22Rv1 (cell line): ENCODE results near the gene SLC34A3.

Source experiments
- H3K27ac ChIP-seq: fragments of 450-650 bp; 2 replicates; pipeline ENCODE4 v1.5.1; 2017
- ZFX ChIP-seq: fragments of 450-650 bp; IDR thresholded peaks from 2 replicates; pipeline ENCODE4 v1.6.1; 2017; ENCODE audit warnings: antibody characterized with exemption, borderline replicate concordance
- TF ChIP-seq, protein P1 (sequence below): fragments of 450-650 bp; IDR thresholded peaks from 2 replicates; pipeline ENCODE4 v1.5.1; 2017; ENCODE audit warnings: mild to moderate bottlenecking

The SLC34A3 gene

DNA sequence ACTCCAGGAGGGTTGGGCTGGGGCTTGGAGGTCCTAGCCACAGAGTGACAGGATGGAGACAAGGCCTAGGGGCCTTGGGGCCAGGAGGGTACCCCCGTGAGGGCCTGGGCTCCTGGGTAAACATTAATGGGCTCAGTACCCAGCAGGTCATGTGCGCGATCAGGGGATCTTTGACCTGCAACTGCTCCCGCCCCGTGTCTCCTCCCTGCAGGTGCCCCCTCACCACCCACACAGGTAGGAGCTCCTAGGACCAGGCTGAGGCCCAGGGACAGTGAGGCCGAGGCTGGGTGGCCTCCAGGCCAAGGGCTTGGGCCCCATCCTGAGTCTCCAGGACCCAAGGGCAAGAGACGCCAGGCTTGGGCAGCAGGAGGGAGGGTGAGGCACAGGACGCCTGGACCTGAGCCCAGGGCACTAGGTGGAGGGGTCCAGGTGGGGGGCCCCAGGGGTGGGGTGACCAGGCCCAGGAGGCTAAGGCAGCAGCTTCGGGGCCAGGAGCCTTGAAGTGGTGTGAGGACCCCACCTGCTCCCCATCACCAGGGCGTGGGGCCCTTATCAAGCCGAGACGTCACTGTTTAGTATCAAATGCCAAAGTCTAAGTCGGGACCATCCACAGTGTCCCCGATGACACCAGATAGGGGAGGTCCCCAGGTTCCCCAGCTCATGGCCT lies at the start of gene SLC34A3:
SLC34A3 (plus strand) TSS at position 197 of the 667 bp plus-strand sequence. CDS start 802 bp downstream, outside the sequence.
- TF ChIP-seq, protein P1, sequence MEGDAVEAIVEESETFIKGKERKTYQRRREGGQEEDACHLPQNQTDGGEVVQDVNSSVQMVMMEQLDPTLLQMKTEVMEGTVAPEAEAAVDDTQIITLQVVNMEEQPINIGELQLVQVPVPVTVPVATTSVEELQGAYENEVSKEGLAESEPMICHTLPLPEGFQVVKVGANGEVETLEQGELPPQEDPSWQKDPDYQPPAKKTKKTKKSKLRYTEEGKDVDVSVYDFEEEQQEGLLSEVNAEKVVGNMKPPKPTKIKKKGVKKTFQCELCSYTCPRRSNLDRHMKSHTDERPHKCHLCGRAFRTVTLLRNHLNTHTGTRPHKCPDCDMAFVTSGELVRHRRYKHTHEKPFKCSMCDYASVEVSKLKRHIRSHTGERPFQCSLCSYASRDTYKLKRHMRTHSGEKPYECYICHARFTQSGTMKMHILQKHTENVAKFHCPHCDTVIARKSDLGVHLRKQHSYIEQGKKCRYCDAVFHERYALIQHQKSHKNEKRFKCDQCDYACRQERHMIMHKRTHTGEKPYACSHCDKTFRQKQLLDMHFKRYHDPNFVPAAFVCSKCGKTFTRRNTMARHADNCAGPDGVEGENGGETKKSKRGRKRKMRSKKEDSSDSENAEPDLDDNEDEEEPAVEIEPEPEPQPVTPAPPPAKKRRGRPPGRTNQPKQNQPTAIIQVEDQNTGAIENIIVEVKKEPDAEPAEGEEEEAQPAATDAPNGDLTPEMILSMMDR = no peak
- H3K27ac ChIP-seq = no peak within 1 kb of the TSS

DNA sequence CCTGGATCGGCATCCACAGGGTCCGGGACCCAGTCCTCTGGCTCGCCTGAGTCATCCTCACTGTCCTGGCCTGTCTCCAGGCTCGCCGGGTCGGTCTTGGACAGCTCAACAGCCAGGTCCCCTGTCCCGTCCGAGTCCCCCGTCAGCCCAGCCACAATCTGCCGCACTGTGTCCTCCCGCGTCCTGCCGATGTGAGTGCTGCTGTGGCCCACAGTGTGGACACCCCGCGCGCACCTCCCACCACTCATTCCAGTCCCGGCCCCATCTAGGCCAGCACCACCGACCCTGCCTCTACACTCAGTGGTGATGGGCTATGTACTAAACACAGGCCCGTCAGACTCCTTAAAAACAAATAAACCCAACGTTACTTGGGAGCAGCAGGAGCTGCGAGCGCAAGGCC lies 49.0 kb upstream of the SLC34A3 start:
- H3K27ac ChIP-seq = no peak overlapping the region
- no peak for TF ChIP-seq ZFX
- TF ChIP-seq, protein P1 = no peak

DNA sequence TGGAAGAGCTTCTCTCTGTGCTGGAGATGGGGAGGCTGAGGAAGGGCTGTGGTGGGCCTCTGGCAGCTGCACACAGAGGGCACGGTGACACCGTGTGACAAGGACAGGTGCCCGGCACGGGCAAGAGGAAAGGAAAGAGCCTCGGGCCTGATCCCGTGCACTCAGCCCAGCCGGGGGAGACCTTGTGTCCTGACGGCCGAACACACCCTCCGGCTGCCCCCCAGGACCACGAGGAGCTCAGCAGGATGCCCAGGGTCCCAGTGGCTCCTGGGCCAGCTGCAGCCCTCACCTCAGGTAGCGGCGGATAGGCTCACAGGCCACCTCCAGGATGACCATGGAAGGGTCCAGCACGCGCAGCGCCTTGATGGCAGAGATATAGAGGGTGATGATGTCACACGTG lies 47.9 kb upstream of the SLC34A3 start:
- no peak overlapping the region for H3K27ac ChIP-seq
- TF ChIP-seq, protein P1 = no peak
- TF ChIP-seq ZFX = no peak

DNA sequence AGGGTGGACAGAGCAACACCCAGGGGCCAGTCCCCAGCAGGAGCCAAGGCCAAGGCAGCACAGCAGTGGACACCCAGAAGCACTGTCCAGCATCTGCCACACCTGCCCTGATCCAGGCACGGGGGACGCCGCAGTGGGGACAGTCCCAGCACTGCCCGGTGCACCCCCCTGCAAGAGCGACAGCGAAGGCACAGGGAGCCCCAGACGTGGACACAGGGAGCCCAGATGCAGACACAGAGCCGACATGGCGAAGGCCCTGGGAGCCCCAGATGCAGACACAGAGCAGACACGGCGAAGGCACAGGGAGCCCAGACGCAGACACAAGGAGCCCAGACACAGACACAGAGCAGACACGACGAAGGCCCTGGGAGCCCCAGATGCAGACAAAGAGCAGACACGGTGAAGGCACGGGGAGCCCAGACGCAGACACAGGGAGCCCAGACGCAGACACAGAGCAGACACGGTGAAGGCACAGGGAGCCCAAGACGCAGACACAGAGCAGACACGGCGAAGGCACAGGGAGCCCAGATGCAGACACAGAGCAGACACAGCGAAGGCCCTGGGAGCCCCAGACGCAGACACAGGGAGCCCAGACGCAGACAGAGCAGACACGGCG lies 46.6 kb upstream of the SLC34A3 start:
- TF ChIP-seq, protein P1 = no peak
- TF ChIP-seq ZFX = no peak
- no peak overlapping the region for H3K27ac ChIP-seq

DNA sequence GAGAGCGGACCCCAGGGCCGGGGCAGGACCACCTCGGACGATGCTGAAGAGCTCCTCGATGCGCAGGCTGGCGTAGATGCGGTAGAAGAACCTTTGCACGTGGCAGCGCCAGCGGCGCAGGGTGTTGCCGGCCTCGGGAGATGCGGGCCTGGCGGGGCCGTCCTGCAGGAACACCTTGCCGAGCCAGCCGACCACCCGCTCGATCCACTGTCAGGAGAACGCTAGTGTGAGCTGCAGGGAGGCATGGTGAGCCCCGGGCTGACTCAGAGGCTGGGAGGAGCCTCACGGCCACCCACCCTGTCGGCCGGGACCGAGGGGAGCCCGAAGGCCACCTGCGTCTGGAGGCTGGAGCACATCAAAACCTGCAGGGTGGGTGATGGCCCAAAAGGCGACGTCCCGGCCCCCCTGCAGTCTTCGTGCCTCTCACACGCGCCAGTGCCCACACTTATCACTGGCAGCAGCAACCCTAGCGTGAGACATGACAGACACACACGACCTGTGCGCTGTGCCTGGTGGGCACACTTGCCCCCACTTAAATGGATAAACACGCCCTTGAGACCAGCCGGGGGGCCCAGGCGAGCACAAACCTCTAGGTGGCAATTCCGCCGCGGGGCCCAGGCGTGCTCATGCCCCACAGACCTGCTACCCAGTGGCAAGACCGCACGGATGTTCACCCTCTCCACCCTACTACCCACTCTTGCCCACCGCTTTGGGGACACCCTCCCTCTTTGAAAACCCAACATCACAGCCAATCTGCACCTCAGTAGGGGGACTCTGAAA lies 45.6 kb upstream of the SLC34A3 start:
- TF ChIP-seq, protein P1 = no peak
- no peak for TF ChIP-seq ZFX
- no peak overlapping the region for H3K27ac ChIP-seq

DNA sequence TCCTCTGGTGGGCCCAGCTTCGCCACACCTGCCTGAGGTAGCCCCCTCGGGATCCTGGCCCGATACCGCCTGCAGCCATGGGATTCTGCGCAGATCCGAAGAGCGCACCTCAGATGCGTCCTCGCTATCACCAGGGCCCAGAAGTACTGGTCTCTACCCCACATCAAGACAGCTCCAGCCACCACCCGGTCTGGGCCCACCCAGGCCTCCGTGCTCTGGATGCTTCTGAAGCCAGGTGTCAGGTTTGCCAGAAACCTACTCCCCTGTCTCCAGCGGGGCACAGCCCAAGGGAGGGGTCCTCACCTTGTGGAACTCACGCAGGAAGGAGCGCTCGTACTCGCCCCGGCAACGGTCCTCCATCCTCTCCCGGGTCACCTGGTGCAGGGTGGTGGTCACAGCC lies 44.8 kb upstream of the SLC34A3 start:
- TF ChIP-seq, protein P1 = no peak
- no peak for TF ChIP-seq ZFX
- no peak overlapping the region for H3K27ac ChIP-seq

DNA sequence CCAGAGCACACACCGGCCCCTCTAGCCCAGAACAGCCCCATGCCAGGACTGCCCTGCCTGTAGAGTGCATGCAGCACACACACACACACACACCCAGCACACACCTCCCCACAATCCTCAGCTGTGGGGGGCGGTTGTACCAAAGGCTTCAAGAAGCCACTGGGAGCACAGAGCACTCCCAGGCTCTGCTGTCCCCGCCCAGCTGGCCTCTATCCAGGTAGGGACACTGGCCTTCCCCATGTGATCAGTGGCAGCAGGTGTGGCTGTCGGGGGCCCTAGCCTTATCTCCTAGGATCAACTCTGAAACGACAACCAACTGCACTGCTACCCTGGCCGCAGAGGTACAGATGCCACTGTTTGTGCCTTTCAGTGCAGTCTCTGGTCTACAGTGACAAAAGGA lies 44.3 kb upstream of the SLC34A3 start:
- TF ChIP-seq, protein P1 = no peak
- TF ChIP-seq ZFX = no peak
- no peak overlapping the region for H3K27ac ChIP-seq
